Chondrocyte (in vitro differentiated cells): ENCODE measurements around the gene MAPK6. TPM values are rescaled to one million over a fixed set of nuclear protein-coding genes. Genes with fewer than 3 reads are reported as not detected.

Experiments used
- DNase-seq: peaks from one replicate; pipeline ENCODE4 v3.0.0; 2021; ENCODE audit warnings: mixed read lengths, low spot score
- H3K27ac Mint-ChIP-seq: one replicate; pipeline ENCODE4 v1.8.0; 2021; ENCODE audit warnings: mild to moderate bottlenecking, moderate library complexity, mixed read lengths; ENCODE audit not compliant: unreplicated experiment
- H3K27me3 Mint-ChIP-seq: 2 replicates; pipeline ENCODE4 v1.8.0; 2021; ENCODE audit warnings: low read depth, mixed read lengths
- H3K36me3 Mint-ChIP-seq: 2 replicates; pipeline ENCODE4 v1.8.0; 2021; ENCODE audit warnings: low read depth, mixed read lengths
- H3K4me1 Mint-ChIP-seq: 2 replicates; pipeline ENCODE4 v1.8.0; 2021; ENCODE audit warnings: low read depth, mild to moderate bottlenecking, mixed read lengths
- H3K4me3 Mint-ChIP-seq: one replicate; pipeline ENCODE4 v1.8.0; 2021; ENCODE audit warnings: mild to moderate bottlenecking, moderate library complexity, mixed read lengths; ENCODE audit not compliant: unreplicated experiment
- H3K9me3 Mint-ChIP-seq: 2 replicates; pipeline ENCODE4 v1.8.0; 2021; ENCODE audit warnings: low read depth, mixed read lengths
- CTCF ChIP-seq: fragments of 200-600 bp; sonication (generic); IDR thresholded peaks from 2 replicates; pipeline ENCODE4 v1.5.0; 2021; ENCODE audit warnings: antibody characterized with exemption, mild to moderate bottlenecking, moderate library complexity
- total RNA-seq: library from RNA; stranded (reverse); gene quantifications from 3 replicates; pipeline ENCODE4 v1.2.1, GENCODE V29; 2021

Gene MAPK6
- total RNA-seq, 1 donor from 2014 or later = 59.0 TPM

DNA sequence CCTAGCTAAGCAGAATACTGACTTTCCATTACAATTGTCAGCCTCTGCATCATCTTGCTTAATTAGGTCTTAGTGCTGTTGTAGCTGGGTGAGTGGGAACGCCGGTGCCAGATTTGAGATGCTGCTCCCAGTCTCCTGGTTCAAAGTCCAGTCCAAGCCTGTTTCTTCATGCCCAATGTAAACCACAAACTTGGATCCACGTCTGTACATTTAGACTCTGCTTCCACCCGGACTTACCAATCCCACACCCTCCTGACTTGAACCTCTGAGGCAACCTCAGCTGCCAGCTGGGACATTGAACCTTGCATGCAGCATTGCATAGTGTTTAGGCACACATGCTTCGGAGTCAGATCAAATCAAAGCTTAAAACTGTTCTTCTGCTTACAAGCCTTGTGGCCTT lies 50.5 kb downstream of the MAPK6 start:
- DNase-seq = no peak
- no peak for TF ChIP-seq CTCF
- Mint-ChIP-seq H3K27ac (no peak overlapping the region), H3K4me3 (no peak overlapping the region), H3K36me3 (peaks cover 8% of the 10 kb centered on the region), H3K9me3 (no peaks in the 10 kb centered on the region), H3K4me1 (no peaks in the 10 kb centered on the region), H3K27me3 (no peaks in the 10 kb centered on the region)

- TF ChIP-seq CTCF = no peak
- no peak overlapping the region for H3K4me3 Mint-ChIP-seq
- no peaks in the 10 kb centered on the region for H3K27me3 Mint-ChIP-seq
- no peak for DNase-seq
- H3K27ac Mint-ChIP-seq = no peak overlapping the region
- no peaks in the 10 kb centered on the region for H3K9me3 Mint-ChIP-seq
- H3K36me3 Mint-ChIP-seq = peaks cover under 1% of the 10 kb centered on the region
- H3K4me1 Mint-ChIP-seq = peaks cover 1% of the 10 kb centered on the region
Measured at GRCh38 chr15:52071570-52071969, 52.6 kb downstream of the MAPK6 start.

GRCh38 chr15:52076889-52077781 lies 58.1 kb downstream of the MAPK6 start:
- no peak overlapping the region for H3K4me3 Mint-ChIP-seq

DNA sequence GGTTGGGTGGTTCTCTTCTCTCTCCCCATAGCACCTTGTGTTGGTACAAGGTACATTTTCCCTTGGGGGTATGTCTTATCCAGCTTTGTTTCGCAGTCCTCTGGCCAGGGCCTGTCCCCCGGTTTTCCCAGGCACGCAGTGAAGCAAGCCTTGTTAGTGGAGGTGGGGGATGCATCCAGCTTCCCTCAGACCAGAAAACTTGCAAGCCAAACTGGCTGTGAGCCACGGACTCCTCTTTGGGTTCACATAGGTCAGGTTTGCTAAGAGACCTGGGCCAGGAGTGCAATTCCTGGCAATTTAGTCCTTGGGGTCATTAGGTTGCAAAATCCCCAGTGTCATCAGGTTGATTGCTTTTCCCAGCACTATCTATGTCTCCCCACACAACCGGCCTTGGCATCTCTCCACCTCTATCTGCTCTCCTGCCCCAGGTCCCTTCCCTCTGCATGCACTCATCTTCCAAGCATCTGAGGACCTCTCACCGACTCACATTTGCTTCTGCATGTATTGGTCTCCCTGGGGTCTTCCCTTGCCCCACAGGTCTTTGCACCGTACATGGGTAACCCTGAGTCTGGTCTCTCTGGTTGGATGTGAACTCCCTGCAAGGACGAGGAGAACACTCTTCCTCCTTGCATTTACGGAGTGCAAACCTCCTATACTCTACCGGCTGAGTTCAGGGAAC lies 59.3 kb downstream of the MAPK6 start:
- Mint-ChIP-seq H3K36me3 (no peaks in the 10 kb centered on the region), H3K4me3 (no peak overlapping the region), H3K27me3 (no peaks in the 10 kb centered on the region), H3K9me3 (no peaks in the 10 kb centered on the region), H3K27ac (no peak overlapping the region), H3K4me1 (peaks cover 21% of the 10 kb centered on the region)
- DNase-seq = no peak
- TF ChIP-seq CTCF = no peak

More at GRCh38 chr15:52076889-52077781, 58.1 kb downstream of the MAPK6 start:
- H3K36me3 Mint-ChIP-seq = no peaks in the 10 kb centered on the region
- no peak for DNase-seq
- TF ChIP-seq CTCF = peak; percentile 19
- H3K27me3 Mint-ChIP-seq = no peaks in the 10 kb centered on the region
- peaks cover 10% of the 10 kb centered on the region for H3K4me1 Mint-ChIP-seq
- H3K27ac Mint-ChIP-seq = peak overlapping the region; percentile 86
- no peaks in the 10 kb centered on the region for H3K9me3 Mint-ChIP-seq

DNA sequence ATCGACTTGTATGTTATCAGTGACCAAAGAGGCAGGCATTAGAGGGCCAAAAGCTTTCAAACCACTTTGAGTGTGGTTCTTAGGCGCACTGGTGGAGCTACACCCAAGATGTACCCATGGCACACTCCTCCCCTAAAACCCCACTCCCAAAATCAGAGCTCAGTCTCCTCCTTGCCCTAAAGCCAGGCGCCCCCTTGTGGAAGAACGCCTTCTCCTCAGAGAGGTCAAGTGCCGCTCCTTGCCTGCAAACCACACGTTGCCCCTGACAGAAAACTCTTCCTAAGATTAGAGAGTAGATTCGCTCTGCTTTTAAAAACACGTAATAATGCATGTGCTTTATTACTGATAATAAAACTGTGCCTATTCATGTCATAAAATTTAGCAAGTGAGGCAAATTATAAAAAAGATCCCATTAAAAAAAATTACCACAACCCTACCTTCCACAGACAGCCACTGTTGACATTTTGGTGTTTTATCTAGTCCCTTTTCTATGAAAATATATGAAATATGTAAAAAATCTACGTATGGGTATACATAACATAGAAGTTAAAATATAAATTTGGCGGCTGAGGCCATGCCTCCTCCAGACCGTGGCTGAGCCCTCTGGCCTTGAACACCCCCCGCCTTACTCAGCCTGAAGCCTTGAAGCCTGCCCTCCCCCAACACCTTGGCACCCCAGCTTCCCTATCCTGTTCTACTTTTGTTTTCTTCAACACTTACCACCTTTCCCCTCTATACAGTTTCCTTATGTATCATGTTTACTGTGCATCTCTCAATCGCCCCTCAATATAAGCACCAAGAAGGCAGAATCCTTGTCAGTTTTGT lies 60.1 kb downstream of the MAPK6 start:
- H3K27ac Mint-ChIP-seq = no peak overlapping the region
- peak; percentile 86 for TF ChIP-seq CTCF
- no peaks in the 10 kb centered on the region for H3K9me3 Mint-ChIP-seq
- no peak overlapping the region for H3K4me3 Mint-ChIP-seq
- H3K4me1 Mint-ChIP-seq = peaks cover 21% of the 10 kb centered on the region
- DNase-seq = no peak
- H3K27me3 Mint-ChIP-seq = no peaks in the 10 kb centered on the region
- H3K36me3 Mint-ChIP-seq = no peaks in the 10 kb centered on the region
